Measurements from ENCODE around the gene KRTAP12-2. TPM values are rescaled to one million over a fixed set of nuclear protein-coding genes. Genes with fewer than 3 reads are reported as not detected.
"Not testable (repeated sequence)": the region's sequence is repeated elsewhere in the genome, so short reads cannot be mapped to it uniquely, and the experiment has no call there.

KRTAP12-2 gene
- total RNA-seq, 4 donors from 2014 or later: not detected

- H3K9me3 ChIP-seq: peaks cover 0 to 3% (median 1%) of the 10 kb centered on the region in 3 donors
- H3K4me1 ChIP-seq: no peaks in the 10 kb centered on the region
- no peak for DNase-seq
- H3K36me3 ChIP-seq: no peaks in the 10 kb centered on the region
- TF ChIP-seq CTCF (IDR thresholded peaks at IDR 0.05): no peak
- no peak for TF ChIP-seq POLR2A (IDR thresholded peaks at IDR 0.05)
- 80 to 89% methylated on average over 16 of the region's 20 CpGs for WGBS, 2 donors
- H3K27ac ChIP-seq: no peak overlapping the region
- intact Hi-C loops (cut with DNase I): no loop called here
- H3K4me3 ChIP-seq: no peak overlapping the region
- H3K27me3 ChIP-seq: peaks cover 0 to 49% (median 0%) of the 10 kb centered on the region in 4 donors
Measured at GRCh38 chr21:44650265-44650972, 16.3 kb downstream of the KRTAP12-2 start.

- whole genome bisulfite sequencing, 2 donors: 63 to 80% methylated on average over 3 to 8 of the region's 18 CpGs
- H3K27ac ChIP-seq: no peak overlapping the region
Measured at GRCh38 chr21:44649521-44650100, 17.1 kb downstream of the KRTAP12-2 start.

GRCh38 chr21:44648557-44649311 is 18.0 kb downstream of the KRTAP12-2 start:
- 79 to 88% methylated on average over 19 to 22 of the region's 33 CpGs for WGBS, 2 donors
- Histone ChIP-seq H3K4me1 (no peaks in the 10 kb centered on the region), H3K27ac (no peak overlapping the region), H3K36me3 (no peaks in the 10 kb centered on the region), H3K4me3 (no peak overlapping the region), H3K9me3 (peaks cover 0 to 17% (median 8%) of the 10 kb centered on the region in 3 donors), H3K27me3 (peaks cover 0 to 39% (median 0%) of the 10 kb centered on the region in 4 donors)
- DNase-seq: no peak
- intact Hi-C loops (cut with DNase I): no loop called here
- no peak for TF ChIP-seq CTCF (IDR thresholded peaks at IDR 0.05)
- no peak for TF ChIP-seq POLR2A (IDR thresholded peaks at IDR 0.05)

More at GRCh38 chr21:44649521-44650100, 17.1 kb downstream of the KRTAP12-2 start:
- Histone ChIP-seq H3K27me3 (peaks cover 0 to 46% (median 0%) of the 10 kb centered on the region in 4 donors), H3K4me1 (no peaks in the 10 kb centered on the region), H3K9me3 (peaks cover 0 to 9% (median 8%) of the 10 kb centered on the region in 3 donors), H3K36me3 (no peaks in the 10 kb centered on the region), H3K4me3 (no peak overlapping the region)
- no peak for TF ChIP-seq POLR2A (IDR thresholded peaks at IDR 0.05)
- no peak for DNase-seq
- intact Hi-C loops (cut with DNase I): no loop called here

- DNase-seq: no peak
- WGBS, 2 donors: 40 to 67% methylated on average over 5 to 8 of the region's 8 CpGs
- intact Hi-C loops (cut with DNase I): no loop called here
- H3K4me3 ChIP-seq: no peak overlapping the region
- H3K9me3 ChIP-seq: peaks cover 0 to 19% (median 8%) of the 10 kb centered on the region in 3 donors
- H3K36me3 ChIP-seq: no peaks in the 10 kb centered on the region
- TF ChIP-seq POLR2A (IDR thresholded peaks at IDR 0.05): no peak
- H3K27me3 ChIP-seq: peaks cover 0 to 35% (median 0%) of the 10 kb centered on the region in 4 donors
- no peak overlapping the region for H3K27ac ChIP-seq
- H3K4me1 ChIP-seq: no peaks in the 10 kb centered on the region
Measured at GRCh38 chr21:44647222-44647552, 19.5 kb downstream of the KRTAP12-2 start.

- H3K27ac ChIP-seq; intact Hi-C loops (cut with DNase I); H3K36me3 ChIP-seq; H3K4me3 ChIP-seq; H3K4me1 ChIP-seq; DNase-seq: not testable (repeated sequence)
- WGBS, 2 donors: 24 to 57% methylated on average over 3 to 9 of the region's 21 CpGs
- peaks cover 0 to 35% (median 0%) of the 10 kb centered on the region in 4 donors for H3K27me3 ChIP-seq
- H3K9me3 ChIP-seq: peaks cover 0 to 20% (median 8%) of the 10 kb centered on the region in 3 donors
Measured at GRCh38 chr21:44646366-44647221, 20.1 kb downstream of the KRTAP12-2 start, which contains the start of gene KRTAP10-11. TSS of gene KRTAP10-11 (plus strand) at chr21:44646414. CDS start at chr21:44646459, 45 bp downstream.

GRCh38 chr21:44644878-44645277 is 21.8 kb downstream of the KRTAP12-2 start:
- intact Hi-C loops (cut with DNase I): no loop called here
- TF ChIP-seq CTCF (IDR thresholded peaks at IDR 0.05): no peak
- TF ChIP-seq POLR2A (IDR thresholded peaks at IDR 0.05): no peak
- Histone ChIP-seq H3K4me3 (no peak overlapping the region), H3K36me3 (no peaks in the 10 kb centered on the region), H3K27me3 (peaks cover 0 to 39% (median 0%) of the 10 kb centered on the region in 4 donors), H3K9me3 (peaks cover 0 to 30% (median 8%) of the 10 kb centered on the region in 3 donors), H3K27ac (no peak overlapping the region), H3K4me1 (no peaks in the 10 kb centered on the region)
- 48 to 90% methylated on average over 2 of the region's 2 CpGs for WGBS, 2 donors
- no peak for DNase-seq

All from esophagus squamous epithelium (tissue), 5 donors.